Measurements from ENCODE around the gene KRT23.

KRT23 gene

DNA sequence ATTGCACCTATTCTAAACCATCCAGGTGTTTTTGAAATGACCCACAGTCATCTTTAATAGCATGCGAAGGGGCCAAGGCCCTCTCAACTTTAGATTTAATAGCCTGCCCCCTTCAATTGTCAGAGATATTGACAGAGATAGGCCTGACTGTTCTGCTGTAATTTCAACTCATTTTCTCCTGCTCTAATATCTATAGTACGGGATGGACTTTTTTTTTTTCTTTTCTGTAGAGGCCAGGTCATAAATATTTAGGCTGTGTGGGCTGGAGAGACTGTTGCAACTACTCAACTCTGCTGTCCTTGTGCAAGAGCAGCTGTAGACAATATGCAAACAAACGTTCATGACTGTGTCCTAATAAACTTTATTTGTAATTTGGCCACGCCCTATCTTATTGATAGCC is 27.7 kb downstream of the KRT23 start:
- DNase-seq (ENCODE audit: low read depth in 2 of 2) = no peak

DNA sequence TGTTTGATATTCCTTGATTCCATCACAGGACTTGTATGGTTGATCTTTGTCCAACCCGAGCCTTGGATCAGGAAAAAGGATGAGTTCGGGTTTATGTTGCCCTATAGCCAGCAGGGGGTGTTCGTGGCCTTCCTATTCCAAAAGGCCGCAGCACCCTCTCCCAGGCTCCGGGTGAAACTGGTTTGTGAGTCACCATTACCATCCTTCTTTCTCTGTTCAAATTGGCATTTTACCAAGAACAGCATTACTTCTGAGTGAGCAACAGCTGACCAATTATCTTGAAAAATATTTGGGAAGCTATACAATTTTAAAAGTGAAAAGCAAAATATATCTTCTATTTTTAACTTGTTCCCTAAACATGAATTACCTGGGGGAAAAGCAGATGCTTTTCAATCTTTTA is 28.1 kb downstream of the KRT23 start:
- peak; percentile 19 to 22 for DNase-seq (ENCODE audit: low read depth in 2 of 2)

DNA sequence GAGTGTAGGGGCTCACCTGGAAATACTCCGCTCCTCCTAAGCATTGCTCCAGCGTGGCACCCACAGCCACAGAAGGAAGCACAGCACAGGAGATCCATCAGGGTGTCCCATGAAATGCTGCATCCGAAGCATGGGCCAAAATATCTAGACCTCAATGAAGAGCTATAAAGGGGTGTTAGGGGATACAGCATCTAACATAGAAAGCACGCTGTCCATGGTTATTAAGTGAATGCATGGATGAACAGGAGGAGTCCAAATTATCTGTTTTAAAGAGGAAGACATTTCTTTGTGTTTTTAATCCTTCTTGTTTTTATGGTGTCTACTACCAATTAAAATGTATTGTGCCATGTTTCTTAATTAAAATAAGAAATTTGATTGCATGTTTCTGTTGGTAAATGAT is 30.8 kb downstream of the KRT23 start:
- no peak for DNase-seq (ENCODE audit: low read depth in 2 of 2)

DNA sequence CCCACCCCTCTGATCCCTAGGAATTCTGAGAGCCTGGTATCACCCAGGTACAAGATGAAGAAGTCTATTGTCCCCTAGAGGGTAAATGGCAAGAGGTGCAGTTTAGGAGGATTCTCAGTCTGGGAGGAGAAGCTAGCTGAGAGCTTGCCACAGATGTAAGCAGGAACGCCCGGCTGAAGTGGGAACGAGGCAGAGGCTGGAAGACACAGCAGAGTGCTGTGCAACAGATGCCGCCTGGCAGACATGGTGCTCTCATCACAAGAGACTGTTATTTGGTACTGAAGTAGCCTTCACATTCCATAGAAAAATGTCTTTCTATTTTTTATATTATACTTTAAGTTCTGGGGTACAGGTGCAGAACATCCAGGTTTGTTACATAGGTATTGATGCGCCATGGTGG is 32.1 kb downstream of the KRT23 start:
- DNase-seq (ENCODE audit: low read depth in 2 of 2) = no peak

DNA sequence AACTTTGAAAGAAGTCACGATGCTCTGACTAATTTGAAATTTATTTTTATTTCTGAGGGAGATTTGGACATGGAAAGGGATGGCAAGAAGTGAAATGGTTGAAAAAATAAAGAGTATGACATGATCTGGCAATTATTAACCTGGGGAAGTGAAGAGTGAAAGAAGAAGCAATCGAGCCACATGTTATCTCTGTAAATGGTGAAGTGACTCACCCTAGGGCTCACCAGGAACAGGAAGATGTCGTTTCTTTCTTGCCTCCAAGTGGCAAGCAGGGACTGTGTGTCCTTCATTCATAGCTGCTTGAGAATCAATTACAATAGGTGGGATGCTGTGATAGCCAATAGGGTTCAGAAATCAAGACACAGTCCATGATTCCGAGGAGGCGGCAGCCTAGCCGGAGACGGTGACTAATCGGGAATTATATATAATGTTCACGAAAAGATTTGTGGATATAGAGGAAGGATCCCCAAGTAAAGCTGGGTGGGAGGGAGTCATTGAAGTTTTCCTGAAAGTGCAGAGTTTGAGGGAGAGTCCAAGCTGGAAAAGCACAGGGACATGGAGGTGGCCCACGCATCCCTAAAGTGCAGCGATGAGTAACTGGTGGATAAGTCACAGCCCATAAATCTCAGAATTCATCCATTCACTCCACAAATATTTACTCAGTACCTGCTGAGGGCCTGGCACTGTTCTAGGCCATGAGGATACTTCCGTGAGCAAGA is 34.2 kb downstream of the KRT23 start:
- DNase-seq (ENCODE audit: low read depth in 2 of 2) = no peak

DNA sequence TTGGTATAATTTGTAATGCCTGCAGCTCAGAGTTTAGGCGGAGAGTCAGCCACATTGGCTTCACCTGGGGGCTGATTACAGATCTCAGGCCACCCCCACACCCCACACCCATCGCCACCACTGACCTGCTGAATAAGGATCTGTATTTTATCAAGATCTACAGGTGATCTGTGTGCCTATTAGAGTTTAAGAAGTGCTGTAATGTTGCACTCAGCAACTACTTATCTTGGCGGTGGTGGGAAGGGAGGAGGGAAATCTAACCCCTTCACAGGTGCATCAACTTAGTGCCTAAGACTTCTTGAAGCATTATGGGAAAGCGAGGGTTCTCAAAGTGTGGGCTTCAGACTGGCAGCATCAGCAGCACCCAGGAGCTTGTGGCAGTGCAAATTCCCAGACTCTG is 34.9 kb downstream of the KRT23 start:
- DNase-seq (ENCODE audit: low read depth in 2 of 2) = no peak

DNA sequence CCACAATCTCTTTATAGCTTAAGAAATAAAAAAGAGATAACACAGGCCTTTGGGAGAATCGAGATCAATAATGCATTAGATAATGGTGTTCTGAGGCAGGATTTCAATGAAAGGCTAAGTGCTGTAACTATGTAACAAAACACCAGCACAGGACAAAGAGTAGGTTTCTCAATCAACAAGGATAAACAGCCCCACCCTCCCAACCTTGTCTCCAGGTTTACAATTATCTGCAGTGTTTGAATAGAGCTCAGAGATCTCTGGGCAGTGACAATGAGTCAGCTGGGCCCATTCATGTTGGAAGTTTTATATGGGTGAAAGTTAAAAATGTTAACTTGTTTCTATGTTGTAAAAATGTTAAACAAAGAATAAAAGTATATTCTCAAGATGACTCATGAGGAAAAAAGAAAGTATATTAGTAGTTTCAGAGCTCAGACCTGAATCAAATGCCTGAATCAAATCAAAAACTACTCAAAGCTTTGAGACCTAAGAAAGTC is 35.4 kb downstream of the KRT23 start:
- no peak for DNase-seq (ENCODE audit: low read depth in 2 of 2)

DNA sequence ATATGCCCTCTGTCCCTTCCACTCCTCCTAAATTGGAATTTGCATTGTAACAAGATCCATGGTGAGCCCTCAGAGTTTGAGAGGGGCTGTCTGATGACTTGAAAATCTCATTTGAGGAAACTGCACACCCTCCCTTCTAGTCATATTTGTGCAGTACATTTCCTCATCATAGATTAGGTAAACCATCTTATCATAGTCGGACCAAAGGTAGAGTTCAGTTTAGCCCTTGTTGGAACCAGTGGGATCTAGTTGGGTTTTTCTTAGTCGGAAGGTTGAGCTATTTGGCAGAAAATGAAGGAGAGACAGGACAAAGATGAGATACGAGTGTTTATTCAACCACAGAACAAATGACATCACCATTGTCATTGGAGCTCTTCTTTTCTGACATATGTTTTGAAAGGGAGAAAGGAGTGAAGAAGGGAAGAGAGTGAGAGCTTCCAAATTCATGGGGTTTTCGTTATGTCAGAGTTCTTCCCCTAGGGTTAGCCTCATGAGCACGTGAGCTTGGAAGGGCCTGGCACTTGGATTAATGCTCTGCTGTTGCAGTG is 36.6 kb downstream of the KRT23 start:
- no peak for DNase-seq (ENCODE audit: low read depth in 2 of 2)

DNA sequence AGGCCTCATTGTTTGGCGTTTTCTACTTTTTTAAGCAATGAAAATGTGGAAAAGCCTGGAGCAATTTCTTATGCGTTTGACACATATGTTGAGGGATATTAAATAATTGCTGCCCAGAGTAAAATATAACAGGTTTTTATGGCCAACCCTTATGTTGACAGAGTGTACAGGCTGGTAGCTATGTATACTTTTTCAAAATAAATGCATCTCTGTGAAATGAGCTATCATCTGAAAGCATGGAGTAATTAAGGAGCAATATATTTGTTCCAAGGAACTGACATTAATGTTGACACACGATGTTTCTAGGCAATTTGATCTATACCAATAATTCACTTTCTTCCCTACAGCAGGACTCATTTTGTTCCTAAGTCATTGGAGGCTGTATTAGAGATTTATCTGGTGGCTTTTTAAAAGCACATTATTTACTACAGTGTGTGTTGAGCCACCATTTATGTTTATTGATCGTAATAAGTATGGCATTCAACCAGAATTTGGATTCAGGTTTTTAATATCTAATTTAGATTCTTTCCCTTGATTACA is 40.5 kb downstream of the KRT23 start:
- no peak for DNase-seq (ENCODE audit: low read depth in 2 of 2)

DNA sequence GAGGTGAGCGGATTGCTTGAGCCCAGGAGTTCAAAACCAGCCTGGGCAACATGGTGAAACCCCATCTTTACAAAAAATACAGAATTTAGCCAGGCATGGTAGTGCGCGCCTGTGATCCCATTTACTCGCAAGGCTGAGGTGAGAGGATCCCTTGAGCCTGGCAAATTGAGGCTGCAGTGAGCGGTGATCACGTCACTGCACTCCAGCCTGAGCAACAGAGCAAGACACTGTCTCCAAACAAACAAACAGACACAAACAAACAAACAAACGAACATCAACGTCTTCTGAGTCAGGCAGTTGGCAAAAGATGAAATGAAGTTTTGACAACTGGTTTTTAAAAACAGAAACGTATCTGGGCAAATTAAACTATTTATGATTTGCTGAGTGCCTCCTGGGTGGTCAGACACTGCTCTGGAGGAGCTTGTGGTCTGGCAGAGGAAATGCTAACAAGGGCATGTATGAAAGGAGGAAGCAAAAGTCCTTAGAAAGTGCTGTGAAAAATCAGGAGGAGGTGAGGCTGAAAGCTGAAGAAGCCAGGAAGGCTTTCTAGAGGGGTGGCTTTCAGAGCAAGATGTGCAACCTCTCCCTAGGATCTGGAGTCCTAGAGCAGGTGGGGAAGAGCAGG is 42.2 kb downstream of the KRT23 start:
- DNase-seq (ENCODE audit: low read depth in 2 of 2) = no peak

DNA sequence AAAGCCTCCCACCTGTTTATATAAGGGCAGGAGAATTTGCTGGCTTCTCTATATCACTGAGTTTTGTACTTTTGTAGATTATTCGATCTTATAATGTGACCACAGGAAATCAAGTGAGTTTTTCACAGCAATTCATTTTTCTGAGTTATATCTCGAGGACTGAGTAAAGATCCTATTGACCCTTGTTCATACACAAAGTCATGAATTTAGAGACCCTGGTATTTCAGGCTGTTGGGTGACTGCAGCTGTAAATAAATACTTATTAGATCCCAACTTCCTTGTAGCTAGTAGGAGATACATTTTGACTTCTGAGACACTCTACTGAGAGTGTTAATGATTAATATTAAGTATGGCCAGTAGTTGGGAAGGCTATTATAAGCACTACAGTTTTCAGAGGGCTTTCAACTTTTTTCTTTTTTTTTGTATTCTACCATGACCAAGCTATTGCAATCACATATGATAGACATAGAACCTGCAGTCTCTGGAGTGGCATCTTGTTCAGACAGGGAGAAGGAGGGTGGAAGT is 49.2 kb downstream of the KRT23 start:
- DNase-seq (ENCODE audit: low read depth in 2 of 2) = no peak

DNA sequence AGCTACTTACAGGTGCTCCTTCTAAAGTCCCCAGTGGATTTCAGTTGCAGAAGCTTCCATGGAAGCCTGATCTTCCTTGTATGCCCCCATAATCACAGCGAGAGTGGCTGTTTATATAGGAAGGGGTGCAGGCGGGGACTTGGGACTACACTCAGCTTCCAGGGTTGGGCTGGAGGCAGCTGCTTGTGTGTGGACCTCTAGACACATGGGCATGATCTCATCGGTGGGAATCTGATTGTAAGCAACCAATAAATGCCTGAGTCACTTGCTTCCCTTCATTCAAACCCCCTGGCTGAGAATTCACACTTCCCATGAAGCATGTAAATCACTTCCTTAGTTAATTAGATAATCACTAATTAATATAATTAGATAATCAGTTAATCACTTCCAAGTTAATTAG is 51.4 kb downstream of the KRT23 start:
- no peak for DNase-seq (ENCODE audit: low read depth in 2 of 2)

DNA sequence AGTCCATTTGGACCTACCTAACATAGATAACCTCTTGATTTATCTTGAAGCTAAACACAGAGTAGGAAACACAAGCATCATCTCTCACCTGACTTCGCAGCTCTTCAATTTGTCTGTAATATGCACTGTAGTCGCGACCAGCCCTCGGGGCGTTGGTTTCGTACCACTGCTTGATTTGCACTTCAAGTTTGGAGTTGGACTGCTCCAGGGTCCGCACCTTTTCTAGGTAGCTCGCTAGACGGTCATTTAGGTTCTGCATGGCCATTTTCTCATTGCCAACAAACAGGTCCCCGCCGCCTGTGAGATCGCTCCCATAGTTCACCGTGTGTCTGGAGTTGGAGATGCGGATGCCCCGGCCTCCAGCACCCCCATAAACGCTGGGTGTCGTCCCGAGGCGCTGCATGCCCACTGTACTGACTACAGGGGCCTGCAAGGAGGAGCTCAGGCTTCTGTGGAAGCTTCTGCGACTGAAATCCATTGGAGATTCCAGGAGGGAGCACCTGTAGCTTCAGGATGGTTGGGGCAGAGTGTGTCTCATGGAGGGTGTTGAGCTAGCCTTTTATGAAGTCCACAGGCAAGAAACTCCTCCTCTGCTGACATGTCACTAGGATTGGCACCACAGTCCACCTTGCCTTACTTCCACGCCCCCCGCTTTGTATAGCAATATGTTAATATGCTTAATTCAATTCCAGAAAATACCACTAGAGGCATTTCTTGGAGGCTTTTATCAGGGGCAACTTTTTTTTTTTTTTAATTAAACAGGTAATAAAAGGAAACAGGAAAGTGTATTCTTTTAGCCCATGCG is 52.5 kb downstream of the KRT23 start, which contains the start of gene KRT20:
Gene KRT20, minus strand, starts transcription at position 535 of the 805 bp plus-strand sequence. Its CDS starts 57 bp downstream, at position 478.
- no peak for DNase-seq (ENCODE audit: low read depth in 2 of 2)

DNA sequence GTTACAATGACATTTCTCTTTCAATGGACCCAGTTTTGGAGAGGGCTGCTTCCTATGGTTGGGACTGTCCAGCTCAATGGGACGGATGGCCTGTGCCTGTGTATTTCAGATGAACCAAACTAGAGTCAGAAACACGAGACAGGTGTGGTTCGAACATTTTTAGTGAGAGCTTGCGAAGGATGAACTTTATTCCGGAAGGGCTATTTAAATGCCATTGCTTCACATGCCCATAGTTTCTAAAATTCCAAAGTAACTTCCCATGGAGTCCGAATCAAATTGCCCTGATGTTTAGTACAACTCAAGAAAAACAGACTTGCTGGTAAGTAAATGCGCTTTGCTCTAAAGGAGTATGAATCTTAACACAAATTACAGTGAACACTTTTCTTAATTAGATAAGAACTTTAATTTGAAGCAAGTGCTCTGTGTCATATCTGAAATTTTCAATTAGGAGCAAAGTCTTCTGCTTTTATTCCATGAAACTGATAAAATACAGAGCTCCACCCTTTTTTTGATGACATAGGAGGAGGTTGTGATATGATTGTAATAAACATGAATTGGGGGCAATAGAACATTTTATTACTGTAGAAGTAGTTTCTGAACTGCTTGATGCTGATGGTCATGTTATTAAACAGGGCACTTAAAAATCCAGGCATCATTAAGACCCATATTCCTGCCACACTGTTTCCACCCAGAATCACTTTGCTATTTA is 53.7 kb downstream of the KRT23 start:
- no peak for DNase-seq (ENCODE audit: low read depth in 2 of 2)

DNA sequence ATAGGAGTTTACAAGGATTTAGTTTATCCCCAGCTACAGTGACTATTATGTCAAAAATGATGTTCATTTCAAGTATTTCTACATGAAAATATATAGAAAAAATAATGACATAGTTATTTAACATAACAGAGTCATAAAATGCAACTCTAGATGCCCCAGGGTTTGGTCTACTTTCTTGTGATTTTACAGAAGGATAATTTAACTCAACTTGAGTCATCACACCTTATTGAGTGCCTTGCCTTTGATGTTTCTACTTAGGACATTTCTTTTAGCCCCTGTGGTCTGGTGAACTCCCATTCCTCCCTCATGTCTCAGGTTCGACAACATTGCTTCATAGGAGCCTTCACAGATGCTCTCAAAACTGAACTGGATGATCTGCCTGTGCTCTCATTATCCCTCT is 54.4 kb downstream of the KRT23 start:
- no peak for DNase-seq (ENCODE audit: low read depth in 2 of 2)

DNA sequence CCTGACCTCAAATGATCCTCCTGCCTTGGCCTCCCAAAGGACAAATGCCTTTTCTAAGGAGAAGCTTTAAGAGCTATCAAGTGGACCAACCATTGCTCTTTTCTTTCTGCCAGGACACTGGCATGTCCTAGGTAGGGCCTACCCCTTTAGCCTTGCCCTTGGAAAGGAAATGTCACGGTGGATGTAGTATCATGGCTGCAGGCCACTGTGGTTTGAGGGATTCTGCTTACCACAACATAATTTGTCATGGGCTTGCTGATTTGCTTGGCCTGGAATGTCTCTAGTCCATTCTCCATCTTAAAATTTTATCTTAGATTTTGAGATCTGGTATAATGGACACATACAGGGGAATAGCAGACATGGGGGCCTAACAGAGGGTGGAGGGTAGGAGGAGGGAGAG is 58.4 kb downstream of the KRT23 start:
- DNase-seq (ENCODE audit: low read depth in 2 of 2) = no peak

DNA sequence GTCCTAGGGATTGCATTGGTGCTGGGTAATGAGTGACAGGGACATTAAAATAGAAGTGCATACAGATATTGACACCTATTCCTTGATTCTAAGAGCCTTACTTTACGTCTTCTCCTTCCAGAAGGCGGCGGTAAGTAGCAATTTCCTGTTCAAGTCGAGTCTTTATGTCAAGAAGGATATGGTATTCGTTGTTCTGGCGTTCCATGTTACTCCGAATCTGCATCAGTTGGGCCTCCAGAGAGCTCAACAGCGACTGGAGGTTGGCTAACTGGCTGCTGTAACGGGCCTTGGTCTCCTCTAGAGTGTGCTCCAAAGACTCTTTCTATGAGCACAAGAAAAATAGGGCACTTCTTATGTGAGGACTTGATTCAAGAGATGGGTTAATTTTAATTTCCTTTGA is 59.4 kb downstream of the KRT23 start:
- DNase-seq (ENCODE audit: low read depth in 2 of 2) = no peak

DNA sequence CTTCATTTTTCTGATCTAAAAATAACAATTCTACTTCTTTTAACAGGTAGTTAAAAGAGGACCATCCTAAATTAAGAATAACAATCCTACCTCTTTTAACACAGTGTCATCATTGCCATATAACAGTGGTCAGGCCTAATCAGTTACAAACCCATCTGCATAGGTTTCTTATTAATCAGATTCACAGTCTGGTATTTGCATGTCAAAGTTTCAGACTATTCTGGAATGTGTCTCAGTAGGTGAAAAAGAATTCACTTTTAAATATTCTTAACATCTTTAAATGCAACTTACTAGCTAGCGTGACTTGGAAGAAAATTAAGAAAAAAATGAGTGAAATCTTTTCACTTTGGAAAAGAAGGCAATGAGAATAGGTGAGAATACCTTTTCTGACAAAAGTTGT is 63.6 kb downstream of the KRT23 start:
- no peak for DNase-seq (ENCODE audit: low read depth in 2 of 2)

DNA sequence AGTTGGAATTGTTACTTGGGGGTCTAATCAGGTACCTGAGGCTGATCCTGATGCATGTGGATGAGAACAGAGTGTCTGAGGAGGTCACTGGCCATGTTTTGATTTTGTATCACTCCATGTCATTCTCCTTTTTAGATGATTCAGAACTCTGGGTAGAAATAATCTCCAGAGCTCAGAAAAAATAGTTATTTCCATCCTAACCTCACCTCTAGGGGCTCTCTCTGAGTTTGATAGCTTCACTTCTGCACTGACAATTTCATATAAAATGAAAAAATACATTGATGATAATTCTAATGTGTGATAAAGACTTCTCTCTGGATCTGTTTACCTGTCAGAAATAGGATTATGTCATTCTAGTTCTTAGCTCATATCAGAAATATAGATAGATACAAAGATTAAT is 64.2 kb downstream of the KRT23 start:
- DNase-seq (ENCODE audit: low read depth in 2 of 2) = no peak

Data from stimulated activated CD4-positive, alpha-beta T cell treated with anti-CD3 and anti-CD28 coated beads, Interleukin-1b, Interleukin-23, amount 100 ng/mL, for 1 hour (primary cell).